Measurements from ENCODE around the gene APLN.

DNA sequence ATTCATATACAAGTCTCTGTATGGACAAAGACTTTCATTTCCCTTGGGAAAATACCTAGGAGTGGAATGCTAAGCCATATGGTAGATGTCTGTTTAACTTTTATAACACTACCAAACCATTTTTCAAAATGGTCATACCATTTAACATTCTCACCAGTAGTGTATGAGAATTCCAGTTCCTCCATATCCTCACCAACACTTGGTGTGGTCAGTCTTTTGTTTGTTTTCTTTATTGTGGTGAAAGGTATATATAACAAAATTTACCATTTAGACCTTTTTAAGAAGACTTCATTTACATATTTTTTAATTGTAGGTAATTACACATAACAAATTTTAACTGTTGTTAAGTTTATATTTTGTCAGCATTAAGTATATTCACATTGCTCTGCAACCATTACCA, 12.7 kb upstream of the APLN start:
- TF ChIP-seq EZH2phosphoT487 (IDR thresholded peaks at IDR 0.05; ENCODE audit: low read depth) = no peak
- TF ChIP-seq, protein P1, sequence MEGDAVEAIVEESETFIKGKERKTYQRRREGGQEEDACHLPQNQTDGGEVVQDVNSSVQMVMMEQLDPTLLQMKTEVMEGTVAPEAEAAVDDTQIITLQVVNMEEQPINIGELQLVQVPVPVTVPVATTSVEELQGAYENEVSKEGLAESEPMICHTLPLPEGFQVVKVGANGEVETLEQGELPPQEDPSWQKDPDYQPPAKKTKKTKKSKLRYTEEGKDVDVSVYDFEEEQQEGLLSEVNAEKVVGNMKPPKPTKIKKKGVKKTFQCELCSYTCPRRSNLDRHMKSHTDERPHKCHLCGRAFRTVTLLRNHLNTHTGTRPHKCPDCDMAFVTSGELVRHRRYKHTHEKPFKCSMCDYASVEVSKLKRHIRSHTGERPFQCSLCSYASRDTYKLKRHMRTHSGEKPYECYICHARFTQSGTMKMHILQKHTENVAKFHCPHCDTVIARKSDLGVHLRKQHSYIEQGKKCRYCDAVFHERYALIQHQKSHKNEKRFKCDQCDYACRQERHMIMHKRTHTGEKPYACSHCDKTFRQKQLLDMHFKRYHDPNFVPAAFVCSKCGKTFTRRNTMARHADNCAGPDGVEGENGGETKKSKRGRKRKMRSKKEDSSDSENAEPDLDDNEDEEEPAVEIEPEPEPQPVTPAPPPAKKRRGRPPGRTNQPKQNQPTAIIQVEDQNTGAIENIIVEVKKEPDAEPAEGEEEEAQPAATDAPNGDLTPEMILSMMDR (IDR thresholded peaks at IDR 0.05; ENCODE audit: low read depth, low read length) = no peak
